Stimulated activated CD8-positive, alpha-beta memory T cell treated with anti-CD3 and anti-CD28 coated beads, Interleukin-12 subunit alpha, Interleukin-12 subunit beta, amount 100 ng/mL, for 24 hours (primary cell): ENCODE results near the gene SLC17A8.
"Not testable (repeated sequence)": the region's sequence is repeated elsewhere in the genome, so short reads cannot be mapped to it uniquely, and the experiment has no call there.

ENCODE experiments used
- DNase-seq: peaks from one replicate; pipeline ENCODE4 v3.0.0-alpha.2; 2020; ENCODE audit errors: extremely low read depth

Gene SLC17A8

DNA sequence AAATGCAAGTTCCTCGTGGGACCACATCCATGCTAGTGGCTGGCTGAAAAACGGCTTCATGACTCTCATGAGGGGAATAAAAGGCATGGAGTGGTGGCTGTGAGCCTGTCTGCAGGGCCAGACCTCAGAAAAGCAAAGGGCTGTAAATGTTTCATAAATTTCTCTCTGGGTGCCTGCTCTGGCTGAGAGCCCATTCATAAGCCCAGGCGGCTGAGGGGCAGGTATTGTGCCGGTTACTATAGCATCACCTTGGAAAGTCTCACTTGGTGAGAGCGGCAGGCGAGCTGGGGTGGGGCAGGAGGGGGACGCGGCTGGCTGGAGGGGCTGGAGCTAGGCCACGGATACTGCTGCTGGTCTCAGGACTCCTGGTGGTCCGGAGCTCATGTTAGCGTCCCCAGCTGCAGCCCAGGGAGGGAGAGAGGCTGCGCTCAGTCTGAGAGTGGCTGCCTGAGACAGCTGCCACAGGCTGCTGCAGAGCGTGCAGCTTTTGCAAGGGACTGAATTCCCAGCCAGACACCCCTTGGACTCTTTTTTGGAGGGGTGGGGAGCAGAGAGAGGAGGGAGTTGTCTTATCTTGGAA, at the start of gene SLC17A8:
SLC17A8 (plus strand) TSS at position 431 of the 580 bp plus-strand sequence. CDS start 318 bp downstream, outside the sequence.
- no peak for DNase-seq

DNA sequence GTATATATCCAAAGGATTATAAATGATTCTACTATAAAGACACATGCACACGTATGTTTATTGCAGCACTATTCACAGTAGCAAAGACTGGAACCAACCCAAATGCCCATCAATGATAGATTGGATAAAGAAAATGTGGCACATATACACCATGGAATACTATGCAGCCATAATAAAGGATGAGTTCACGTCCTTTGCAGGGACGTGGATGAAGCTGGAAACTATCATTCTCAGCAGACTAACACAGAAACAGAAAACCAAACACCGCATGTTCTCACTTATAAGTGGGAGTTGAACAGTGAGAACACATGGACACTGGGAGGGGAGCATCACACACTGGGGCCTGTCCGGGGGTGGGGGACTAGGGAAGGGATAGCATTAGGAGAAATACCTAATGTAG, 48.7 kb upstream of the SLC17A8 start:
- not testable (repeated sequence) for DNase-seq

DNA sequence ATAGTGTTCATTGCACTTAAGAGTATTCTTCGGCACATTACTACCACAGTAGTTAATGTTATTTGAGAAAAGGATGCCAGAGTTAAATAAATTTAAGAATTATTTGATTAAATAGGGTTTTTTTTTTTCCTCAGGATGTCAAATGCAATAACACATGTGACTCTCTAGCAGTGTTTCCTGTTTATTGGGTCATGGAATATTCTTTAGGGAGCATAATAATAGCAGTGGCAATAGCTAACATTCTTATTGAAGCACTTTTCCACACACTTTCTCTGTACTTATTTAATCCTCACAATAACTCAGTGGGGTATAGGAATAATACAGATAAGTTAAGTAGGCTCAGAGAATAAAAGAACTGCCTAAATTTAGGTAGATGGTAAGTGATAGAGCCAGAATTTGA, 45.6 kb upstream of the SLC17A8 start:
- DNase-seq: no peak

GRCh38 chr12:100317371-100317770, 39.5 kb upstream of the SLC17A8 start:
- DNase-seq: no peak

DNA sequence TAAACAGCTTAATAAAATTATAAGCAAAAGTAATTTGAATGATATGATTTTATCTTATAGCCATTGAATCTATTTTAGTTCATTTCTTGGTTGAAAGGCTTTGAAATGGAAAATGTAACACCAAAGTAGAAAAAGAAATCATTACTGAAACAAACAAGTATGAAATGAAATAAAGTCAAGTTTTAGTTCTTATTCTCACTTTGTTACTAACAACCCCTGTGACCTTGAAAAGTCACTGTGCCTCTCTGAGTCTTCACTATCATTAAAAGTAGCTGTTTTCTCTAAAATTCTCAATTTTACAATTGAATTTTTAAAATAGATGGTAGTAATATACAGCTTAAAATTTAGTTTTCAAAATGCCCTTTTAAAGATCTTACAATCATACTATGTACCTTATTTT, 32.4 kb upstream of the SLC17A8 start:
- DNase-seq: no peak

GRCh38 chr12:100326208-100326607, 30.7 kb upstream of the SLC17A8 start:
- no peak for DNase-seq

- DNase-seq: no peak
These were observed 27.1 kb upstream of the SLC17A8 start for GRCh38 chr12:100329800-100330199.

GRCh38 chr12:100331871-100332270, 25.0 kb upstream of the SLC17A8 start:
- no peak for DNase-seq

DNA sequence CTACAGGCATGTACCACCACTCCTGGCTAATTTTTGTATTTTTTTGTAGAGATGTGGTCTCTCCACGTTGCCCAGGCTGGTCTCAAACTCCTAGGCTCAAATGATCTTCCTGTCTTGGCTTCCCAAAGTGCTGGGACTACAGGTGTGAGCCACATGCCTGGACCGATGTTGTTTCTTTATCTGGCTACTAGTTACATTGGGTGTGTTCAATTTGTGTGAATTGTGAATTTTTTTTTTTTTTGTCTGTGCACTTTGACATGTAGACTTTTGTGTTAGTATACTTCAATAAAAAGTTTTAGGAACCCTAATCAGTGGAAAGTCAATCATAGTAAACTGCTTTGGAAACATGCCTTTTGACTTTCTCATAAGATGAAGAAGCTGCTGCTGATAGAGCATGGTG, 24.0 kb upstream of the SLC17A8 start:
- DNase-seq: no peak

GRCh38 chr12:100337299-100337698, 19.6 kb upstream of the SLC17A8 start:
- no peak for DNase-seq

DNA sequence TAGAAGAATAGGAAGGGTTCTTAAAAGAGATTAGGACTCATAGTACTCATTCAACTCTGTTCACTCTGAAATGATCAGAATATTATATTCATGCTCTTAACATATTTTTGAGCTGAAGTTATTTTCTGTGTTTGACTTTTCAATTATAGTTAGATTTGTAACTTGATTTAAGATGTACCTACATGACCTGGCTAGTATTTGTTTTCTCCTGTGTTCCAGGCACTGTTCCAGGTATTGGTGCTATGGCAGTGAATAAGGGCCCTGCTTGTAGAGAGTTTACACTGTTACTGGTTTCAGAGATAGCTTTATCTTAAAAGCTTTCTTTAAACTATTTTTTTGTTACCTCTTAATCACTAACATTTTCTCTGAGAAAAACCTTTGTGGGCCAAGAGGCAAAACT, 19.1 kb upstream of the SLC17A8 start:
- no peak for DNase-seq

- no peak for DNase-seq
These were observed 17.8 kb upstream of the SLC17A8 start for GRCh38 chr12:100339071-100339470.

GRCh38 chr12:100342897-100343296, 14.0 kb upstream of the SLC17A8 start:
- DNase-seq: not testable (repeated sequence)

GRCh38 chr12:100344351-100344750, 12.5 kb upstream of the SLC17A8 start:
- not testable (repeated sequence) for DNase-seq

GRCh38 chr12:100345020-100345767, 11.7 kb upstream of the SLC17A8 start:
- DNase-seq: no peak

DNA sequence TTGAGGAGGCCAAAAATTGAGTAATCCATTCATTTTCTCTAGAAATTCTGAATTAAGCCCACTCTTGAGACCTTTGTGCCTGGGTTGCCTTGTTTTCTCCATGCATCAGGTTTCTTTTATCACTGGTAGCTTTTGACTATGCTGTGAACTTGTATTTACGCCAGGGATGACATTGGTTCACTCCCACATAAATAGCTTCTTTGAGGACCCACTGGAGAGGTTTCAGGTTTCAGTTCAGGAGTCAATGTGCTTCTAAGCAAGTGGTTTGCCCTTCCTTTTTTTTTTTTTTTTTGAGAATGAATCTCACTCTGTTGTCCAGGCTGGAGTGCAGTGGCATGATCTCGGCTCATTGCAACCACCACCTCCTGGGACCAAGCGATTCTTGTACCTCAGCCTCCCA, 10.2 kb upstream of the SLC17A8 start:
- no peak for DNase-seq

DNA sequence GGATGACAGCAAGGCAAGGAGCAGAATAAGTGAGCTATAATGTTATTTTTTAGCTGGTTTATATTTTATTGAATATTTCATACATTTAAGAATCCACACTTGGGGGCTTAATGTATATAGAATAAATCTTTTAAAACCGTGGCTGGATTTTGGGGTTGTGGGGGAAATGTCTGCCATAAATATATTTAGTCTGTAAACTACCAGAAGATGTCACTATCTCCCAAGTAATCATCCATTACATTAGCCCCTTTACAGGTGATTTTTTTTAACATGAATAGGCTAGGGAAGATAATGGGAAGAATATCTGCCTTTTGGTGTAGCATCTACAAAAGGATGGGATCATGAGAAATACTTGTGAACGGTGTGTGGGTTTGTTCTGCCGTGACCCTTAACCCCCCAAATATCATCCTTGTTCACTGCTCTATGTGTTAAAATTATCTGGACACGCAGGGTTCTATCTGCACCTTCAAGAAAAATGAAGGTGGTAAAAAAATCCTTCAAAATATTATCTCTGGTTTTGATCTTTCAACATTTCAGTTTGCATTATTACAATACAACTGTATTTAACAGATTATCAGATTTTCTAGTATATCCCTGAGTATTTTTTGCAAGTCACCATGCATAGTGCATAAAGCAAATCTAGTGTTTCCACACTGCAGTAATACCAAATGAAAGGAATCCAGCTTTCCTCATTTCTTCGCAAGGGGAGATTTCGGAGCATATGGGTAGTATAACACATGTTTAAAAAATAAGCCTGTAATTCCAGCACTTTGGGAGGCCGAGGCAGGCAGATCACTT, 8.0 kb upstream of the SLC17A8 start:
- DNase-seq: no peak

DNA sequence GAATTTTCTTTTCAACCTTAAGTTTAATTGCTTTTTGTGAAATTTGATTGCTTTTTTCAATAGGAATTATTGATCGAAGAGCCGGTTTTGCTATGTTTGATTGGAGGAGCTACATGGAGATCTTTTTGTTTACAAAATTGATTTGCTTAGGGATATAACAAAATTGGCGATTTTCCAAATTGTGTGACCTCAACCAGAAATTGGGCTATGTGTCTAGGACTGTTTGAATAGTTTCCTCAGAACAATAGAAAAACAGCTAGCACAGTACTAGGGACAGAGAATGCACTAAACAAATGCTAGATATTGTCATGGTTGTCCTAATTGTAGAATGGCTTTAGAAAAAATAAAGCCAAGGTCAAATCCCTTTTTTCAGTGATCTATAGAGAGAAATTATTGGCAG, 2.4 kb downstream of the SLC17A8 start:
- DNase-seq: no peak

GRCh38 chr12:100359822-100360221, 2.9 kb downstream of the SLC17A8 start:
- no peak for DNase-seq

DNA sequence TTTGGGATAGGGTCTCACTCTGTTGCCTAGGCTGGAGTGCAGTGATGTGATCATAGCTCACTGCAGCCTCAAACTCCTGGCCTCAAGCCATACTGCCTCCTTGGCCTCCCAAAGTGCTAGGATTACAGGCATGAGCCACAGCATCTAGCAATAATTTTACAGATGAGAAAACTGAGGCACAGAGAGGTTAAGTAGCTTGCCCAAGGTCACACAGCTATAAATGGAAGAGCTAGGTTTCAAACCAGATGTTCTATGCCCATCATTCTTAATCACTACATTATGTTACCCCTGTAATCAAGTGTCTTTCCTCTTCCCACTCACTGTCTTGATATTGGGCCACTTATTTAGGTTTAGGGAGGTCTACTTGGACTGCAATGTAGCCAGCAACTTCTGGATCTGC, 3.6 kb downstream of the SLC17A8 start:
- DNase-seq: no peak

- no peak for DNase-seq
These were observed 7.5 kb downstream of the SLC17A8 start for GRCh38 chr12:100364324-100364723.

GRCh38 chr12:100365411-100365810, 8.5 kb downstream of the SLC17A8 start:
- DNase-seq: no peak

DNA sequence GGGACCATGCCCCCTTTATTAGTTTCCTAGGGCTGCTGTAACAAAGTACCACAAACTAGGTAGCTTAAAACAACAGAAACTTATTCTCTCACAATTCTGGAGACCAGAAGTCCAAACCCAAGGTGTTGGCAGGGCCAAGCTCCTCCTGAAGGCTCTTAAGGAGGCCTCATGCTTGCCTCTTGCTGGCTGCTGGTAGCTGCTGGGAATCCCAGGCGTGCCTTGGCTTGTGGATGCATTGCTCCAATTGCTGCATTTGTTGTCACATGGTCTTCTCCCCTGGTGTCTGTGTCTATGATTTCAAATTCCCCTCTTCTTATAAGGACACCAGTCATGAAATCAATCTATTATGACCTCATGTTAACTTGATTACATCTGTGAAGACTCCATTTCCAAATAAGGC, 11.2 kb downstream of the SLC17A8 start:
- no peak for DNase-seq
